ENCODE measurements around the gene POU2AF1. TPM values are rescaled to one million over a fixed set of nuclear protein-coding genes. Genes with fewer than 3 reads are reported as not detected.
A peak's percentile ranks its signal among the peaks of the same experiment; 100 is the strongest.

POU2AF1 gene
- total and polyA plus RNA-seq, 2 of the 13 experiments (the other 11 are each of a cell fraction or from before 2014, with no cell fraction given), result 1.9 to 3.6 TPM

DNA sequence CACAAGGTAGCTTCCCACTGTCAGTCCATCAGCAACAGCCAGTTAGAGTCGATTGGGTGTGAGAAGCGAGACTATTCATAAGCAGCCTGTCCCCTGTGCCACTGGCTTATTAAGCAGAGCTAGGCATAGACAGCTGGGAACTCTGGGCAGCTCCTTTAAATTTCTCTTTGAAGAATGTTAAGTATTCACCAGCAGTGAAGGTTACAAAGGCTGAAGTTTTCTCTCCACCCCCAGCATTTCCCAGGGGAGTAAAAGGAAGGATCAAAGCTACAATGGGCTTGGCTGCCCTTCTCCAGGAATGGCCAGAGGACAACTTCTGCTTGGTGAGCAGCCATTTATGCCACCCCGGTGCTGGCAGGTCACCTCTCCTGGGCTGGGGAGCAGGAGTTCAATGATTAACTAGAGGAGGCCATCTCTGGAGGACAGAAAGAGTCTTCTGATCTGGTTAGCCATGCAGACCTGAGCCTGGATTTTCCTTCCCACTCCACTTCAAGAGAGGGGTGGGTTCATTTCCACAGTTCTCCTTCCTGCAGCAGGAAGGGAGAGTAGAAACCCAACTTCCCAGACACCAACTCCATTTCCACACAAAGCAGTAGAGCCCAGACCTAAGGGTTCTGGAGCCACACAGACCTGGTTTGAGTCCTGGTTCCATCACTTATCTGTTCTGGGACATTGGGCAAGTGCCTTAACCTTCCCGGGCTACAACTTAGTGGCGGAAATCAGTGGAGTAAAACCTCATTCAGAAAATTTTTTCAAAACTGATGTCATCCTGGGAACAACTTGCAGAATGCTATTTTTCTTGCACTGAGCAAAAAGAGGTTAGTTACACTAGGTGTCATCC lies 58.1 kb downstream of the POU2AF1 start:
- Histone ChIP-seq H3K36me3 (replicated peaks in 1 of 2; ENCODE audit: control insufficient read depth in 1 of 2, insufficient read depth in 2 of 2, low read length in 2 of 2) (no peaks in the 10 kb centered on the region), H3K79me2 (ENCODE audit: insufficient read depth, low read length) (no peaks in the 10 kb centered on the region), H3K9me3 (ENCODE audit: low read length) (no peaks in the 10 kb centered on the region), H2AFZ (ENCODE audit: low read length) (peak overlapping the region; percentile 21), H3K4me3 (replicated peaks in 1 of 3; ENCODE audit: insufficient read depth in 1 of 3, low read depth in 2 of 3, low read length in 3 of 3) (peak overlapping the region in 1 of 3 experiments; percentile 36; a peak in 1 of 6 replicates), H3K9ac (ENCODE audit: insufficient read depth, low read depth, low read length) (peak overlapping the region; percentile 45), H3K27me3 (ENCODE audit: control insufficient read depth in 1 of 2, insufficient read depth in 2 of 2, low read length in 2 of 2) (no peaks in the 10 kb centered on the region), H3K27ac (ENCODE audit: extremely low read length, insufficient read depth, low read length) (peak overlapping the region; percentile 70), H3K4me2 (ENCODE audit: low read depth, low read length) (peak overlapping the region; percentile 75), H4K20me1 (ENCODE audit: insufficient read depth, low read length) (no peaks in the 10 kb centered on the region), H3K4me1 (ENCODE audit: insufficient read depth, low read length) (peaks cover 43% of the 10 kb centered on the region)
- WGBS (ENCODE audit: low lambda C conversion rate), result 21% methylated on average over 4 of the region's 5 CpGs
- POLR2A ChIA-PET, result interaction anchor here (0.7 to 2.2 kb wide), 15 partner anchors 9 to 96 kb away, joined by 3 to 39 read pairs (median 7); no protein-coding TSS in a partner anchor
- in situ Hi-C loops (cut with HindIII; ENCODE audit: extremely low pct_ligation_motif_present, low pct_unique_long_range_greater_than_20kb), result no loop called here
- intact Hi-C loops (cut with micrococcal nuclease; ENCODE audit: unreplicated experiment), result loop anchor here (1.0 kb wide), 1 partner anchor 13 kb away; no protein-coding TSS in a partner anchor
- ATAC-seq, result peak; percentile 97
- peak; percentile 83 for DNase-seq (ENCODE audit: low spot score)
- peak; percentile 48 for FAIRE-seq
- no TSS peak for BruUV-seq (replicated peaks)
- CTCF ChIA-PET (ENCODE audit: low intra/inter-chr PET ratio, low total read pairs), result no interaction called here
- TF ChIP-seq SIN3A (IDR thresholded peaks at IDR 0.05; ENCODE audit: borderline replicate concordance, low read depth, low read length) (no peak), YY1 (IDR thresholded peaks at IDR 0.05; ENCODE audit: insufficient read depth, insufficient replicate concordance, low read depth, low read length) (peak; percentile 87), JUN (CRISPR knock-in tag; IDR thresholded peaks at IDR 0.05) (no peak), ZBTB26 (CRISPR knock-in tag; IDR thresholded peaks at IDR 0.05; ENCODE audit: borderline replicate concordance) (no peak), MTF2 (CRISPR knock-in tag; IDR thresholded peaks at IDR 0.05; ENCODE audit: borderline replicate concordance) (no peak), CENPBD1 (CRISPR knock-in tag; IDR thresholded peaks at IDR 0.05; ENCODE audit: borderline replicate concordance, low read depth) (no peak), ZC3H4 (CRISPR knock-in tag; IDR thresholded peaks at IDR 0.05; ENCODE audit: borderline replicate concordance) (no peak), POLR2A (IDR thresholded peaks at IDR 0.05; ENCODE audit: insufficient read depth in 1 of 2, low read depth in 2 of 2, low read length in 2 of 2) (peak in 1 of 2 experiments; percentile 49; a peak in 1 of 4 replicates), HNF1B (CRISPR knock-in tag; IDR thresholded peaks at IDR 0.05) (peak; percentile 85), NCOA5 (CRISPR knock-in tag; IDR thresholded peaks at IDR 0.05) (no peak), ZNF121 (CRISPR knock-in tag; IDR thresholded peaks at IDR 0.05) (no peak), ZNF652 (CRISPR knock-in tag; IDR thresholded peaks at IDR 0.05; ENCODE audit: borderline replicate concordance, low read depth) (no peak), ZFP62 (CRISPR knock-in tag; IDR thresholded peaks at IDR 0.05) (no peak), ZNF180 (CRISPR knock-in tag; IDR thresholded peaks at IDR 0.05; ENCODE audit: borderline replicate concordance, low read depth) (no peak), PAWR (CRISPR knock-in tag; IDR thresholded peaks at IDR 0.05; ENCODE audit: borderline replicate concordance) (no peak), TCF7 (IDR thresholded peaks at IDR 0.05; ENCODE audit: low read depth) (peak; percentile 37; the same call in 1 of the 2 replicates), LCORL (IDR thresholded peaks at IDR 0.05) (no peak), LCORL (CRISPR knock-in tag; IDR thresholded peaks at IDR 0.05) (peak; percentile 23; the same call in 1 of the 2 replicates)
- TF ChIP-seq, protein P1, sequence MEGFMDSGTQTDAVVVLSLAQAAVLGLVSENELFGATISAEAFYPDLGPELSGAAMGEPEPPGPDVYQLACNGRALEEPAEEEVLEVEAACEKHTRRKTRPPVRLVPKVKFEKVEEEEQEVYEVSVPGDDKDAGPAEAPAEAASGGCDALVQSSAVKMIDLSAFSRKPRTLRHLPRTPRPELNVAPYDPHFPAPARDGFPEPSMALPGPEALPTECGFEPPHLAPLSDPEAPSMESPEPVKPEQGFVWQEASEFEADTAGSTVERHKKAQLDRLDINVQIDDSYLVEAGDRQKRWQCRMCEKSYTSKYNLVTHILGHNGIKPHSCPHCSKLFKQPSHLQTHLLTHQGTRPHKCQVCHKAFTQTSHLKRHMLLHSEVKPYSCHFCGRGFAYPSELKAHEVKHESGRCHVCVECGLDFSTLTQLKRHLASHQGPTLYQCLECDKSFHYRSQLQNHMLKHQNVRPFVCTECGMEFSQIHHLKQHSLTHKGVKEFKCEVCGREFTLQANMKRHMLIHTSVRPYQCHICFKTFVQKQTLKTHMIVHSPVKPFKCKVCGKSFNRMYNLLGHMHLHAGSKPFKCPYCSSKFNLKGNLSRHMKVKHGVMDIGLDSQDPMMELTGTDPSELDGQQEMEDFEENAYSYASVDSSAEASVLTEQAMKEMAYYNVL (CRISPR knock-in tag; IDR thresholded peaks at IDR 0.05; ENCODE audit: borderline replicate concordance), result 0 out of 2 replicates have a peak, but pooled peaks have one; percentile 17
